ENCODE data around the gene PPM1E. TPM values are rescaled to one million over a fixed set of nuclear protein-coding genes. Genes with fewer than 3 reads are reported as not detected.

The PPM1E gene
- total RNA-seq, 1 experiment from 2014 or later = 2.9 TPM

DNA sequence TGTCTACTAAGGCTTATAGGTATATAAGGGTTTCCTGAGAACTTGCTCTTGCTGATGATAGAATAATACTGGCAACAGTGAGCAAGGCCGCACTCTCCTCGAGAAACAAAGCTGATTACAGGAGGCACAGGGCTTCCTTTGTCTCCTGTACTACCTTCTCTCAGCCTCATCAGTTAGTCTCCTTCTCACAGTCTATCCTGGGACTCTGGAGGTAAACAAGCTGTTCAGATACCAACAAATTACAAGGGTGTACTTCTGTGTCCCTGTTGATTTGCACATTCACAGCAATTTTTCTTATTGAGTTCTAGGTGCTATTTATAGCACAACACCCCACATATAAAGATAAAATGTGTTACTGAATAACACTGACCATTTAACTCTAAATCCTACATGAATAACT lies 252.3 kb downstream of the PPM1E start:
- in situ Hi-C loops (cut with HindIII; ENCODE audit: low pct_unique_long_range_greater_than_20kb, low sequenced_read_pairs) = no loop called here
- Histone ChIP-seq H3K36me3 (ENCODE audit: control insufficient read depth, insufficient read depth, low read length) (no peaks in the 10 kb centered on the region; the same call in 1 of the 2 replicates), H3K27me3 (ENCODE audit: control insufficient read depth, insufficient read depth, low read length) (no peaks in the 10 kb centered on the region), H3K27ac (ENCODE audit: low read length) (no peak overlapping the region), H3K4me3 (ENCODE audit: low read depth in 2 of 2, low read length in 2 of 2) (no peak overlapping the region), H3K9me3 (ENCODE audit: control insufficient read depth, insufficient read depth, low read depth, low read length) (no peaks in the 10 kb centered on the region), H3K4me1 (ENCODE audit: control insufficient read depth, insufficient read depth, low read length) (no peaks in the 10 kb centered on the region)
- no TSS peak for BruUV-seq (replicated peaks)
- POLR2A ChIA-PET = no interaction called here
- TF ChIP-seq TCF7L2 (IDR thresholded peaks at IDR 0.05; ENCODE audit: low read depth, low read length) = no peak
- TF ChIP-seq SIN3A (IDR thresholded peaks at IDR 0.05; ENCODE audit: borderline replicate concordance, insufficient read depth, low read depth, low read length) = no peak
- TF ChIP-seq, protein P1, sequence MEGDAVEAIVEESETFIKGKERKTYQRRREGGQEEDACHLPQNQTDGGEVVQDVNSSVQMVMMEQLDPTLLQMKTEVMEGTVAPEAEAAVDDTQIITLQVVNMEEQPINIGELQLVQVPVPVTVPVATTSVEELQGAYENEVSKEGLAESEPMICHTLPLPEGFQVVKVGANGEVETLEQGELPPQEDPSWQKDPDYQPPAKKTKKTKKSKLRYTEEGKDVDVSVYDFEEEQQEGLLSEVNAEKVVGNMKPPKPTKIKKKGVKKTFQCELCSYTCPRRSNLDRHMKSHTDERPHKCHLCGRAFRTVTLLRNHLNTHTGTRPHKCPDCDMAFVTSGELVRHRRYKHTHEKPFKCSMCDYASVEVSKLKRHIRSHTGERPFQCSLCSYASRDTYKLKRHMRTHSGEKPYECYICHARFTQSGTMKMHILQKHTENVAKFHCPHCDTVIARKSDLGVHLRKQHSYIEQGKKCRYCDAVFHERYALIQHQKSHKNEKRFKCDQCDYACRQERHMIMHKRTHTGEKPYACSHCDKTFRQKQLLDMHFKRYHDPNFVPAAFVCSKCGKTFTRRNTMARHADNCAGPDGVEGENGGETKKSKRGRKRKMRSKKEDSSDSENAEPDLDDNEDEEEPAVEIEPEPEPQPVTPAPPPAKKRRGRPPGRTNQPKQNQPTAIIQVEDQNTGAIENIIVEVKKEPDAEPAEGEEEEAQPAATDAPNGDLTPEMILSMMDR (IDR thresholded peaks at IDR 0.05) = no peak
- TF ChIP-seq, protein P2, sequence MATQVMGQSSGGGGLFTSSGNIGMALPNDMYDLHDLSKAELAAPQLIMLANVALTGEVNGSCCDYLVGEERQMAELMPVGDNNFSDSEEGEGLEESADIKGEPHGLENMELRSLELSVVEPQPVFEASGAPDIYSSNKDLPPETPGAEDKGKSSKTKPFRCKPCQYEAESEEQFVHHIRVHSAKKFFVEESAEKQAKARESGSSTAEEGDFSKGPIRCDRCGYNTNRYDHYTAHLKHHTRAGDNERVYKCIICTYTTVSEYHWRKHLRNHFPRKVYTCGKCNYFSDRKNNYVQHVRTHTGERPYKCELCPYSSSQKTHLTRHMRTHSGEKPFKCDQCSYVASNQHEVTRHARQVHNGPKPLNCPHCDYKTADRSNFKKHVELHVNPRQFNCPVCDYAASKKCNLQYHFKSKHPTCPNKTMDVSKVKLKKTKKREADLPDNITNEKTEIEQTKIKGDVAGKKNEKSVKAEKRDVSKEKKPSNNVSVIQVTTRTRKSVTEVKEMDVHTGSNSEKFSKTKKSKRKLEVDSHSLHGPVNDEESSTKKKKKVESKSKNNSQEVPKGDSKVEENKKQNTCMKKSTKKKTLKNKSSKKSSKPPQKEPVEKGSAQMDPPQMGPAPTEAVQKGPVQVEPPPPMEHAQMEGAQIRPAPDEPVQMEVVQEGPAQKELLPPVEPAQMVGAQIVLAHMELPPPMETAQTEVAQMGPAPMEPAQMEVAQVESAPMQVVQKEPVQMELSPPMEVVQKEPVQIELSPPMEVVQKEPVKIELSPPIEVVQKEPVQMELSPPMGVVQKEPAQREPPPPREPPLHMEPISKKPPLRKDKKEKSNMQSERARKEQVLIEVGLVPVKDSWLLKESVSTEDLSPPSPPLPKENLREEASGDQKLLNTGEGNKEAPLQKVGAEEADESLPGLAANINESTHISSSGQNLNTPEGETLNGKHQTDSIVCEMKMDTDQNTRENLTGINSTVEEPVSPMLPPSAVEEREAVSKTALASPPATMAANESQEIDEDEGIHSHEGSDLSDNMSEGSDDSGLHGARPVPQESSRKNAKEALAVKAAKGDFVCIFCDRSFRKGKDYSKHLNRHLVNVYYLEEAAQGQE (IDR thresholded peaks at IDR 0.05; ENCODE audit: insufficient read depth in 1 of 2, low read depth in 2 of 2, low read length in 1 of 2) = no peak
- TF ChIP-seq POLR2AphosphoS5 (IDR thresholded peaks at IDR 0.05; ENCODE audit: low read depth, low read length) = no peak
- ATAC-seq (no peak), DNase-seq (ENCODE audit: low read depth, low spot score) (no peak)
- CTCF ChIA-PET = no interaction called here
- intact Hi-C loops (cut with micrococcal nuclease; ENCODE audit: unreplicated experiment) = no loop called here

DNA sequence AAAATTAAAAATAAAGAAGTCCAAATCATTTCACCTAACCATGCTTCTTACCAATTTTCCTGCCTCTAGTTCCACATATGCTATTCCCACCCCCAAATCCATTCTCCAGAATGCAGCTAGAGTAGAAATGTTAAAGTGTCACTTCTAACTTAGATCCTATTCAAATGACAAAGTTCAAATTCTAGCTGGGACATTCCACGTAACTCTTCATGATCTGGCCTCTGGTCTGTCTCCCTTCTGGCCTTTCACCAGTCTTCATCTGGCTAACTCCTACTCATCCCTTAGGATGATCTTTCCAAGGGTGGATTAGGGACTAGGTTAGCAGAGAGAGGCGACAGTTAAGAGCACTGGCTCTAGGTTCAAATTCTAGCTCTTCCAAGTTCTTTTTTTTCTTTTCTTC lies 253.1 kb downstream of the PPM1E start:
- BruUV-seq (replicated peaks) = no TSS peak
- H3K27me3 ChIP-seq (ENCODE audit: control insufficient read depth, insufficient read depth, low read length) = no peaks in the 10 kb centered on the region
- intact Hi-C loops (cut with micrococcal nuclease; ENCODE audit: unreplicated experiment) = no loop called here
- ATAC-seq (no peak), DNase-seq (ENCODE audit: low read depth, low spot score) (no peak)
- no peaks in the 10 kb centered on the region for H3K4me1 ChIP-seq (ENCODE audit: control insufficient read depth, insufficient read depth, low read length)
- in situ Hi-C loops (cut with HindIII; ENCODE audit: low pct_unique_long_range_greater_than_20kb, low sequenced_read_pairs) = no loop called here
- no peak overlapping the region for H3K4me3 ChIP-seq (ENCODE audit: low read depth in 2 of 2, low read length in 2 of 2)
- TF ChIP-seq, protein P1 (IDR thresholded peaks at IDR 0.05) = no peak
- TF ChIP-seq TCF7L2 (IDR thresholded peaks at IDR 0.05; ENCODE audit: low read depth, low read length) = no peak
- TF ChIP-seq POLR2AphosphoS5 (IDR thresholded peaks at IDR 0.05; ENCODE audit: low read depth, low read length) = no peak
- no peak for TF ChIP-seq SIN3A (IDR thresholded peaks at IDR 0.05; ENCODE audit: borderline replicate concordance, insufficient read depth, low read depth, low read length)
- TF ChIP-seq, protein P2 (IDR thresholded peaks at IDR 0.05; ENCODE audit: insufficient read depth in 1 of 2, low read depth in 2 of 2, low read length in 1 of 2) = no peak
- POLR2A ChIA-PET = no interaction called here
- no peaks in the 10 kb centered on the region for H3K9me3 ChIP-seq (ENCODE audit: control insufficient read depth, insufficient read depth, low read depth, low read length)
- no peak overlapping the region for H3K27ac ChIP-seq (ENCODE audit: low read length)
- no peaks in the 10 kb centered on the region; the same call in 1 of the 2 replicates for H3K36me3 ChIP-seq (ENCODE audit: control insufficient read depth, insufficient read depth, low read length)
- CTCF ChIA-PET = no interaction called here
